ENCODE data around the gene CYSRT1. TPM values are rescaled to one million over a fixed set of nuclear protein-coding genes. Genes with fewer than 3 reads are reported as not detected.
"Not testable (repeated sequence)": the region's sequence is repeated elsewhere in the genome, so short reads cannot be mapped to it uniquely, and the experiment has no call there.

The CYSRT1 gene
- total and polyA plus RNA-seq, 2 experiments from 2014 or later, result 0.43 to 0.75 TPM

DNA sequence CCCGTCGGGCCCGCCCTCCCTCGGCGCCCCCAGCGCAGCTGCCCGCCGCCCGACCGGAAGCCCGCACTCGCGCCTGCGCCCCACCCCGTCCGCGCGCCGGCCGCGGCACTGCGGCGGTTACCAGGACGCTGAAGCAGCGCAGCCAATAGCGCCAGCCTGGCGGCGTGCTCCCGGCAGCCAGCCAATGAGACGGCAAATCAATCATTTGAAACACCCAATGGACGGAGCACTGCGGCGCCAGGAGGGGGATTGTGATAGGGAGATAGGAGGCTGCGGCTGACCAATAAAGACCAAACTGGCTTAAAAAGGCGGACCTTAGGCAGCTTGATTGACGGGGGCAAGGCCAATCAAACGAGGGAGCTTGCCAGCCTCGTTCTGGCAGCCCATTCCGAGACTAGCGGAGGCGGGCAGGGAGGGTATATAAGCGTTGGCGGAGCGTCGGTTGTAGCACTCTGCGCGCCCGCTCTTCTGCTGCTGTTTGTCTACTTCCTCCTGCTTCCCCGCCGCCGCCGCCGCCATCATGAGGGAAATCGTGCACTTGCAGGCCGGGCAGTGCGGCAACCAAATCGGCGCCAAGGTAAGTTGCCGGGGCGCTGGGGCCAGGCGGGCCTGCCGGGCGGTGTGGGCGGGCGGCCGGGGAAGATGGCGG, 16.0 kb downstream of the CYSRT1 start, which contains the start of gene TUBB4B:
Gene TUBB4B, plus strand, starts transcription at position 447 of the 649 bp plus-strand sequence. Its CDS starts 74 bp downstream, at position 521.
- Histone ChIP-seq H3K9ac (peak within 1 kb of the TSS; percentile 95), H3K9me2 (ENCODE audit: insufficient read depth) (no peaks in the 10 kb centered on the region), H3K36me3 (ENCODE audit: low read depth) (peaks cover 18% of the 10 kb centered on the region), H3K4me2 (ENCODE audit: unreplicated experiment) (peak within 1 kb of the TSS; percentile 95), H2AFZ (peak within 1 kb of the TSS; percentile 55), H3K27ac (peak within 1 kb of the TSS; percentile 95), H4K20me1 (ENCODE audit: insufficient read depth) (peaks cover 19% of the 10 kb centered on the region; the same call in 1 of the 2 replicates), H3K4me3 (peak within 1 kb of the TSS; percentile 84), H3K4me1 (ENCODE audit: insufficient read depth) (peaks cover 13% of the 10 kb centered on the region; the same call in 1 of the 2 replicates), H3K27me3 (replicated peaks; ENCODE audit: insufficient read depth) (no peaks in the 10 kb centered on the region), H3K9me3 (ENCODE audit: low read depth) (no peaks in the 10 kb centered on the region), H3K79me2 (ENCODE audit: insufficient read depth) (peaks cover 54% of the 10 kb centered on the region), H3F3A (ENCODE audit: insufficient read depth) (peaks cover 22% of the 10 kb centered on the region)
- no peak for TF ChIP-seq EZH2phosphoT487 (IDR thresholded peaks at IDR 0.05; ENCODE audit: insufficient read depth, low read depth)
- TF ChIP-seq EZH2 (IDR thresholded peaks at IDR 0.05; ENCODE audit: insufficient read depth, poor library complexity, severe bottlenecking), result no peak
- 1% methylated on average over 41 to 67 of the region's 67 CpGs for WGBS, 2 experiments (ENCODE audit: low coverage in 1 of 2, low lambda C conversion rate in 2 of 2, missing lambda C conversion rate in 2 of 2)
- peak; percentile 100 for DNase-seq
- in situ Hi-C loops (cut with MboI), result no loop called here

DNA sequence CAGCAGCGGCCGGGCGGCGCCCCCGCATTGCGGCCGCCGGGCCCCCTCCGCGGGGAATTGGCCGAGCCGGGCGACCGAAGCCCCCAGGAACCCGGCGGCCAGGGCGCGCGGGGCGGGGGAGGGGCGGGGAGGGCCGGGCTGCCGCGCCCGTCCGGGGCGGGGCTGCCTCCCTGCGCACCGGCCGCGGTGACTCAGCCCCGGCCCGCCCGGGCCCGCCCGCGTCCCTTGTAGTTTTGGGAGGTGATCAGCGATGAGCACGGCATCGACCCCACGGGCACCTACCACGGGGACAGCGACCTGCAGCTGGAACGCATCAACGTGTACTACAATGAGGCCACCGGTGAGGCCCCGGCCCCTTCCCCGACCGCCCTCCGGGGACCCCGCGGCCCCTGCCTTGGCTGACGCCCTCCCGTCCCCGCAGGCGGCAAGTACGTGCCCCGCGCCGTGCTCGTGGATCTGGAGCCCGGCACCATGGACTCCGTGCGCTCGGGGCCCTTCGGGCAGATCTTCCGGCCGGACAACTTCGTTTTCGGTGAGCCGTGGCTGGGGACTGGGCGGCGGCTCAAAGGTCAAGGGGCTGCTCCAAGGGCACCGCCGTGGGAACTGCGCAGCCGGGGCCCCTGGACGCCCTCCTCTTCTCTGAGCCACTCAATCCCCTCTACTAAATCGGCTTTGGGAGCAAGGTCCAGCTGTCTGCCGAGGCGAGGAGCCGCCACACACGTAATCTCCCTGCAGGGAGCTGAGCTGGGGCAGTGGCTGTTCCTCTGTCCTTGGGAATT, 16.7 kb downstream of the CYSRT1 start:
- no peaks in the 10 kb centered on the region for H3K9me2 ChIP-seq (ENCODE audit: insufficient read depth)
- peak overlapping the region; percentile 89 for H3K9ac ChIP-seq
- peaks cover 13% of the 10 kb centered on the region; the same call in 1 of the 2 replicates for H3K4me1 ChIP-seq (ENCODE audit: insufficient read depth)
- H2AFZ ChIP-seq, result no peak overlapping the region
- no peaks in the 10 kb centered on the region for H3K9me3 ChIP-seq (ENCODE audit: low read depth)
- H3K79me2 ChIP-seq (ENCODE audit: insufficient read depth), result peaks cover 54% of the 10 kb centered on the region
- peak overlapping the region; percentile 90 for H3K4me2 ChIP-seq (ENCODE audit: unreplicated experiment)
- peak overlapping the region; percentile 84 for H3K4me3 ChIP-seq
- peak overlapping the region; percentile 82 for H3K27ac ChIP-seq
- in situ Hi-C loops (cut with MboI), result no loop called here
- peaks cover 18% of the 10 kb centered on the region for H3K36me3 ChIP-seq (ENCODE audit: low read depth)
- peaks cover 22% of the 10 kb centered on the region for H3F3A ChIP-seq (ENCODE audit: insufficient read depth)
- WGBS, 2 experiments (ENCODE audit: low coverage in 1 of 2, low lambda C conversion rate in 2 of 2, missing lambda C conversion rate in 2 of 2), result 1 to 2% methylated on average over 29 to 60 of the region's 83 CpGs
- TF ChIP-seq EZH2phosphoT487 (IDR thresholded peaks at IDR 0.05; ENCODE audit: insufficient read depth, low read depth) (no peak), EZH2 (IDR thresholded peaks at IDR 0.05; ENCODE audit: insufficient read depth, poor library complexity, severe bottlenecking) (no peak)
- peak; percentile 89 for DNase-seq
- no peaks in the 10 kb centered on the region for H3K27me3 ChIP-seq (replicated peaks; ENCODE audit: insufficient read depth)
- peaks cover 19% of the 10 kb centered on the region; the same call in 1 of the 2 replicates for H4K20me1 ChIP-seq (ENCODE audit: insufficient read depth)

DNA sequence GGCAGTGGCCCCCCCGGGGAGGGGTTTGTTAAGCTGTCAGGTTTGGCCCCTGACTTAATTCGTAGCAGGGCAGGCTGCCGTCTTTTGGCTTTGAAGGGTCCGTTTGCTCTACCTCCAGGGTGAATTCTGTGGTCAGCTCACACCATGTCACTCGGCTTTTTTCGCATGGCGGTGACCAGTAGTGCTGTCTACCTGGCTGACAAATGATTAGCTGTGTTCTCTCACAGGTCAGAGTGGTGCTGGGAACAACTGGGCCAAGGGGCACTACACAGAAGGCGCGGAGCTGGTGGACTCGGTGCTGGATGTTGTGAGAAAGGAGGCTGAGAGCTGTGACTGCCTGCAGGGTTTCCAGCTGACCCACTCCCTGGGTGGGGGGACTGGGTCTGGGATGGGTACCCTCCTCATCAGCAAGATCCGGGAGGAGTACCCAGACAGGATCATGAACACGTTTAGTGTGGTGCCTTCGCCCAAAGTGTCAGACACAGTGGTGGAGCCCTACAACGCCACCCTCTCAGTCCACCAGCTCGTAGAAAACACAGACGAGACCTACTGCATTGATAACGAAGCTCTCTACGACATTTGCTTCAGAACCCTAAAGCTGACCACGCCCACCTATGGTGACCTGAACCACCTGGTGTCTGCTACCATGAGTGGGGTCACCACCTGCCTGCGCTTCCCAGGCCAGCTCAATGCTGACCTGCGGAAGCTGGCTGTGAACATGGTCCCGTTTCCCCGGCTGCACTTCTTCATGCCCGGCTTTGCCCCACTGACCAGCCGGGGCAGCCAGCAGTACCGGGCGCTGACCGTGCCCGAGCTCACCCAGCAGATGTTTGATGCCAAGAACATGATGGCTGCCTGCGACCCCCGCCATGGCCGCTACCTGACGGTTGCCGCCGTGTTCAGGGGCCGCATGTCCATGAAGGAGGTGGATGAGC, 17.6 kb downstream of the CYSRT1 start:
- Histone ChIP-seq H3K79me2 (ENCODE audit: insufficient read depth) (peaks cover 51% of the 10 kb centered on the region), H3K36me3 (ENCODE audit: low read depth) (peaks cover 18% of the 10 kb centered on the region), H3K9me3 (ENCODE audit: low read depth) (no peaks in the 10 kb centered on the region), H3K9ac (peak overlapping the region; percentile 89), H3K27me3 (replicated peaks; ENCODE audit: insufficient read depth) (no peaks in the 10 kb centered on the region), H3K4me3 (peak overlapping the region; percentile 84), H4K20me1 (ENCODE audit: insufficient read depth) (peaks cover 19% of the 10 kb centered on the region; the same call in 1 of the 2 replicates), H3F3A (ENCODE audit: insufficient read depth) (peaks cover 22% of the 10 kb centered on the region), H3K9me2 (ENCODE audit: insufficient read depth) (no peaks in the 10 kb centered on the region), H3K4me2 (ENCODE audit: unreplicated experiment) (peak overlapping the region; percentile 90), H2AFZ (no peak overlapping the region), H3K4me1 (ENCODE audit: insufficient read depth) (peaks cover 13% of the 10 kb centered on the region; the same call in 1 of the 2 replicates), H3K27ac (peak overlapping the region; percentile 82; the same call in 1 of the 2 replicates)
- no peak for TF ChIP-seq EZH2phosphoT487 (IDR thresholded peaks at IDR 0.05; ENCODE audit: insufficient read depth, low read depth)
- TF ChIP-seq EZH2 (IDR thresholded peaks at IDR 0.05; ENCODE audit: insufficient read depth, poor library complexity, severe bottlenecking), result no peak
- peak; percentile 25 for DNase-seq
- 82 to 83% methylated on average over 35 to 36 of the region's 36 CpGs for WGBS, 2 experiments (ENCODE audit: low coverage in 1 of 2, low lambda C conversion rate in 2 of 2, missing lambda C conversion rate in 2 of 2)
- in situ Hi-C loops (cut with MboI), result no loop called here

DNA sequence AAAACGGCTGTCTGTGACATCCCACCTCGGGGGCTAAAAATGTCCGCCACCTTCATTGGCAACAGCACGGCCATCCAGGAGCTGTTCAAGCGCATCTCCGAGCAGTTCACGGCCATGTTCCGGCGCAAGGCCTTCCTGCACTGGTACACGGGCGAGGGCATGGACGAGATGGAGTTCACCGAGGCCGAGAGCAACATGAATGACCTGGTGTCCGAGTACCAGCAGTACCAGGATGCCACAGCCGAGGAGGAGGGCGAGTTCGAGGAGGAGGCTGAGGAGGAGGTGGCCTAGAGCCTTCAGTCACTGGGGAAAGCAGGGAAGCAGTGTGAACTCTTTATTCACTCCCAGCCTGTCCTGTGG, 18.3 kb downstream of the CYSRT1 start:
- in situ Hi-C loops (cut with MboI); DNase-seq: not testable (repeated sequence)
- H3K4me3 ChIP-seq, result peak overlapping the region; percentile 84; the same call in 1 of the 2 replicates

More for the DNA sequence above, 18.3 kb downstream of the CYSRT1 start:
- WGBS, 2 experiments (ENCODE audit: low coverage in 1 of 2, low lambda C conversion rate in 2 of 2, missing lambda C conversion rate in 2 of 2), result 85 to 87% methylated on average over 18 of the region's 18 CpGs
- H3K9ac ChIP-seq, result peak overlapping the region; percentile 23; the same call in 1 of the 2 replicates
- H3F3A ChIP-seq (ENCODE audit: insufficient read depth), result peaks cover 22% of the 10 kb centered on the region
- H3K27ac ChIP-seq; H3K27me3 ChIP-seq (replicated peaks; ENCODE audit: insufficient read depth); H3K9me2 ChIP-seq (ENCODE audit: insufficient read depth); H3K9me3 ChIP-seq (ENCODE audit: low read depth); H2AFZ ChIP-seq; H3K4me2 ChIP-seq (ENCODE audit: unreplicated experiment): not testable (repeated sequence)
- peaks cover 13% of the 10 kb centered on the region; the same call in 1 of the 2 replicates for H3K4me1 ChIP-seq (ENCODE audit: insufficient read depth)
- peaks cover 19% of the 10 kb centered on the region; the same call in 1 of the 2 replicates for H4K20me1 ChIP-seq (ENCODE audit: insufficient read depth)
- peaks cover 47% of the 10 kb centered on the region for H3K79me2 ChIP-seq (ENCODE audit: insufficient read depth)
- H3K36me3 ChIP-seq (ENCODE audit: low read depth), result peaks cover 18% of the 10 kb centered on the region

Data from GM23248 (cell line).